HTR-8/SVneo (cell line): ENCODE data around the gene ATXN10.

Experiments
- DNase-seq: peaks from one replicate; pipeline ENCODE4 v3.0.0; 2011; ENCODE audit warnings: low spot score, mixed read lengths; ENCODE audit not compliant: insufficient read length
- FAIRE-seq: peaks from 2 replicates; lab custom pipeline; 2011; peaks lifted over from hg19 to GRCh38; lab: Jason Lieb, UNC

ATXN10 gene

DNA sequence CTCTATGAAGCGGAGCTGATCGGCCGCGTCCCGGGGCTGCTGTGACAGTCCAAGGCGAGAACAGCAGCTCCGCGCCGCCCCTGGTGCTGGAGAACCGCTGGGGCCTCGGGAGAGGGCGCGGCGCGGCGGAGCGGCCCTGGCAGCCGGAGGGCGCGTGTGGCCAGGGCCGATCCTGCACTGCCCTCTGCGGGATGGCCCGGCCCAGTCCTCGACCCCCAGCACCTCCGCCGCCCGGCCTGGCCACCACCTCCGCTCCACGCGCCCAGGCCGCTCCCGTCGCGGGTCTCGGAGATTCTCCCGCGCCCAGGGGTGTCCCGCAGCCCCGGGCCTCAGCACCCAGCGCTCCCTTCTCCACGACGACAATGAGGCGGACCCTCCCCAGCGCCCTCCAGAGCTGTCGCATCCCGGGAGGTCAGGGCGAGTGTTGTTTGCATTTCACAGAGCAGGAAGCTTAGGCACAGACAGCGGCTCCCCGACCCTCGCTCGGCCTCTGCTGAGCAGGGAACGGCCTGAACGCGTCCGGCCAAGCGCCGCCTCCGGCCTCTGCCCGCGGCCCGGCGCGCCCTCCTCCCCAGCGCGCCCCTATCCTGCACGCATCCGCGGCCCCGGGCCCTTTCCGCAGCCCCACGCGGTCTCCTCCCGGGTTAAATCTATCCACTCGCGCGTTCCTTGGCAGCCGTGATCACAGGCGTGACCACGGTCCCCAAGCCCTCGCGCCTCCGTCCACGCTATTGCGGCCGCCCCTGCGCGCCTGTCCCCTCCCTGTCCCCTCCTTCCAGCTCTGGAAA is 195.7 kb downstream of the ATXN10 start:
- DNase-seq (no peak), FAIRE-seq (no peak)

DNA sequence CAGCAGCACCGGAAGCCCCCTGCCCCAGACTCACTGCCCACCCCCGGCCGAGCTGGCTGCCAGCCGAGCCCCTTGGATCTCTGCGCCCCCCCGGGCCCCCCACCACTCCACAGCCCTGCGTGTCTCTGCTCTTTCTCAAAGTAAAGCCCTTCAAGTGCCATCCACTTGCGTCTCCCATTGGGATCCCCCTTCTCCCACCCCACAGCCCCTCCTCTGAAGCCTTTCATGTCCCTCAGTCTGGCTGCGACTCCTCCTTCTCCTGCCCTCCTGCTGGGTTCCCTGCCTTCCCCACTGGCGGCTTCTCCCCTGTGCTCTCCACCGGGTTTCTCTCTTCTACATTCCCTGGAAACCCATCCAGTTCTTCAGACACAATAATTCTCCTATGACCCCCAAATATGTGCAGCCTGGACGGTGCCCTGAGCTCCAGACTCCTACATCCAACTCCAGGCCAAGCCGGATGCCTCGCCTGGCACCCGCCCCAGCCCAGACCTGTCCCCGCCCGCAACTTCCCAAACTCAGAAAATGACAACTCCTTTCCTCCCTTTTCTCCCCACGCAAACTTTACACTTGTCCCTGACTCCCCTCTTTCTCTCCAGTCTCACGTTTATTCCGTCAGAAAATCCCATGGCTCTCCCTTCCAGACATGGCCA is 196.4 kb downstream of the ATXN10 start:
- FAIRE-seq: no peak

DNA sequence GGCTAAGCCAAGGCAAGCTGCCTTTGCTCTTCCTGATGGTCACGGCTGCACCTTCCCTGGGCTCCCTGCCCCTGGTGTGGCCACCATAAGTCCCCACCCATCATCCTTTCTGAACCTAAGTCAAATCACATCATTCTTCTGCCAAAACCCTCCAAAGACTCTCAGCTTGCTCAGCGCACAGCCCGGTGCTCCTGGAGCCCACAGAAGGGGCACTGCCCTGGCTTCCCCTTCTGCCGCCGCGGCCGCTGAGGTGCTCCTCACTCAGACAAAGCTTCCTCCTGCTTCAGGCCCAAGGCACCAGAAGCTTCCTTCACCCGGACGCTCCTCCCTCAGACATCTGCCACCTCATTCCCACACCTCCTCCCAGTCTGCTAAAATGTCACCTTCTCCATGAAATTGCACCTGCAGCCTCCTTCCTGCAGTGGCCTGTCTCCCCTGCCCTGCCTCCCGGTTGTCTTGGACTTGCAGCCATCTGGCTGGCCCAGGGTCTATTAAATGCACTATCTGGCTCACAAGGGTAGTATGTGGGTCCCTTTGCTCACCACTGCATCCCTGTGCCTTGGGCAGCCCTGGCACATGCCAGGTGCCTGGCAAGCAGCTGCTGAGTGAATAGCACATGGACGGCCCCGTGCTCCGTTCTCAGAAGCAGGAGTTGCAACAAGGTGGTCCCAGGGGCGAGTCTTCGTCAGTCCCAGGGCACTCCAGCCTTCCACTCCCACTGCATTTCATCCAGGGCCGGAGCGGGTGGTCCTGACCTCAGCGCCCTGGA is 197.1 kb downstream of the ATXN10 start:
- no peak for DNase-seq
- FAIRE-seq: no peak

More for the DNA sequence above, 196.4 kb downstream of the ATXN10 start:
- DNase-seq: no peak

DNA sequence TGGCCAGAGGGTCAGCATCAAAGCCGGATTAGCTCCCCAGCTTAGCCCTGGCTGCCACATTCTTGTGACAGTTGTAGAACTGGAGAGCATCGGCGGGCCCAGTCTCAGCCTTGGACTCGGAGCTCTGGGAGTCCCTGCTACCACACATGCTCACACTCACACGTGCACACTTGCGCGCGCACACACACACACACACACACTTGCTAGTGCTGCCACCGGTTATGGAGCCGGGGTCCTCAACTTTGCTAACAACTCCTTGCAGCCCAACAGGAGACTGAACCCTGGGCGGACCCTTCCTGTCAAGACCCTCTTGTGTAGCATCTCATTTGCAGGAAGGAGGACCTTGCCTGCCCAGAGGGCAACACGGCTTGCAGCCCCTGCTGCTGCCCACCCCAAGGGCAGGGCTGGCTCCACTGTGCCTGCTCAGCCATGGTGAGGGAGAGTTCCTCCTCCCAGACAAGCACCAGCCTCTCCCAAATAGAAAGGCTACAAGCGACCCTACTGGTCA is 197.8 kb downstream of the ATXN10 start:
- DNase-seq: no peak
- FAIRE-seq: no peak

DNA sequence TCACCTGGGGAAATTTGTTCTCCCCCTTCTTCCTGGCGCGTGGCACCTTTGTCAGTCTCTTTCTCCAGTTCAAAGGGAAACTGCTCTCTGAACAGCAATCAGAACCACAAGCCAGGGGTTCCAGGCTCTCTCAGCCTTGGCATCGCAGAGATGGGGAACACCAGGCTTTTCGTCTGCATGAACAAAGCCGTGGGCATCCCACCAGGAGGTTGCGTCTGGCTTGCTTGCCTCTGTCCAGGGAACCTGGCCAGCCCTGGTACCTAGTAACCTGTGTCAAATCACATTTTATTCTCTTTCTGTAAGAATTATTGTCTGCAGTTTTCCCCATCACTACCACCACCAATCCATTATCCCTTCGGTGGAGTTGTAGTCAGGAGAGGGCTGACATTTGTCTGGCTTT is 198.4 kb downstream of the ATXN10 start:
- DNase-seq (no peak), FAIRE-seq (no peak)

DNA sequence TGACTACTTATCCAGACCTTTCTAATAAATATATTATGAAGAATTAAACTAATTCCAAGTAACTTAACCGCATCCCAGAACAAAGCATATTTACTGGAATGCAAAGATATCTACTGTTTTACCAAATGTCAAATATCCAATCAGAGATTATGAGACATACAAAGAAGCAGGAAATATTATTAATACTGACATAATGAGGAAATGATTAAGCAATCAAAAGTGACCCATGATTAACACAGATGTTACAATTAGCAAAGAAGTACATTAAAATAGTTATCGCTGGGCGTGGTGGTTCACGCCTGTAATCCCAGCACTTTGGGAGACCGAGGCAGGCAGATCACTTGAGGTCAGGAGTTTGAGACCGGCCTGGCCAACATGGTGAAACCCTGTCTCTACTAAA is 200.1 kb downstream of the ATXN10 start:
- no peak for DNase-seq
- FAIRE-seq: no peak

DNA sequence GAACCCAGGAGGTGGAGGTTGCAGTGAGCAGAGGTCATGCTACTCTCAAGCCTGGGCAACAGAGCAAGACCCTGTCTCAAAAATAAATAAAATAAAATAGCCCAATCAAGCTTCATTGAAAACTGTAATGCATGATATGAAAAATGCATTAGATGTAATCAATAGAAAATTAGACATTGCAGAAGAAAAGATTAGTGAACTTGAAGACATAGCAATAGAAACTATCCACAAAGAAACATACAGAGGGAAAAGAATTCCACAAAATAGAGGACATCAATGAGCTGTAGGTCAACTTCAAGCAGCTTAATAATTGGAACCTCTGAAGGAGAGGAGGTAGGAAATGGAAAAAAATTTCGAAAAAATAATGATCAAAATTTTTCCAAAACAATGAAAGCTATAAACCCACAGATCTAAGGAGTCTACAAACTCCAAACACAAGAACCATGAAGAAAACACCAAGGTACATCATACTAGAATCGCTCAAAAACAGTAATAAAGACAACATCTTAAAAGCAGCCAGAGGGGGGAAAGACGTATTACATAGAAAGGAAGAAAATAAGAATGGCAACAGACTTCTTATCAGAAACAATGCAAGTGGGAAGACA is 201.1 kb downstream of the ATXN10 start:
- no peak for FAIRE-seq
- DNase-seq: no peak

DNA sequence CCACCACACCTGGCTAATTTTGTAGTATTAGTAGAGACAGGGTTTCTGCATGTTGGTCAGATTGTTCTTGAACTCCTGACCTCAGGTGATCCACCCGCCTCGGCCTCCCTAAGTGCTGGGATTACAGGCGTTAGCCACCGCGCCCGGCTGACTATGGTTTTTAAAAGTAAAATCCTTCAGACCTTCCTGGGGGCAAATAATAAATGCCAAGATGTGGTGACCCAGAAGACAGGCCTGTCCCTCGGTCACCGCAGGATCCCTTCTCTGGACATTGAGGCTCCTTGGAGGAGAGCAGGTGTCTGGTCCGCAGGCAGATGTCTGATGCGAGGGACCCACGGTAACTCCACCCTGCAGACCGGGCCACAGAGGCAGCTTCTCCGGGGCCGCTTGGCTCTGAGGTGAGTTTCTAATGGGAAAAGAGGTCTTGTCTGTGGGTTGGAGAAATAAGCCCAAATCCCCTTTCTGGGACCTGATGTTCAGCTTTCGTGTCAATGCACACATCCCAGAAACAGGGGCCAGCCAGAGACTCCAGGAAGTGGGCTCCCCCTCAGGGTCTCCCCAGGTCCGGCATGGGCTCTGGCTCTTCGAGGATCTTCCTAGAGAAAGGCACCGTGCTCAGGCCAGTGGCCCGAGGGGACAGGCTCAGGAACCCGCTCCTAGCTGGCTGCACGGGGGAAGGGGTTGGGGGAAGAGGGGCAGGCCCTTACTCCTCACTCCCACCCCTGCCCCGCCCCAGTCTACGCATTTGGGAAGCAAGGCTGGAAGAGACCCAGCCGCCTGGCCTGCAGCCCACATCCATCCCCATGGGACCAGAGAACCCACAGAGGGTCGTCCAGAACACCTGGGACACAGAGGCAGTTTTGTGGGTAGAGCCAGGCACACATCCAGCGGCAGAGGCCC is 204.8 kb downstream of the ATXN10 start:
- no peak for FAIRE-seq
- DNase-seq: no peak

DNA sequence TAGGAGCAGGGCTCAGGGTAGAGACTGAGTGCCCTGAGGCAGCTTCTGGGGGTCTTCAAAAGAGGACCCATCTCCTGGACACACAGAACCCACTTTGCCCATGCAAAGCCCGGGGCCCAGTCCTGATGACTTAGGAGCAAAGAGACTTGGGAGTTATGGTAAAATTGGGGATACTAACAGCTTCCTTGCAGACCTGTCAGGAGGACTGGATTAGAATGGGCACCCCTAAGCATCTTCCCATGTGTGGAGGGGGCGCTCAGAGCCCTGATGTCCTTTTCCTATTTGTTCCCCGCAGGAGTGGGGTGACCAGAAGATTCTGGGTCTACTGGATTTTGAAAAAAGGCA is 205.4 kb downstream of the ATXN10 start:
- DNase-seq: no peak
- no peak for FAIRE-seq

DNA sequence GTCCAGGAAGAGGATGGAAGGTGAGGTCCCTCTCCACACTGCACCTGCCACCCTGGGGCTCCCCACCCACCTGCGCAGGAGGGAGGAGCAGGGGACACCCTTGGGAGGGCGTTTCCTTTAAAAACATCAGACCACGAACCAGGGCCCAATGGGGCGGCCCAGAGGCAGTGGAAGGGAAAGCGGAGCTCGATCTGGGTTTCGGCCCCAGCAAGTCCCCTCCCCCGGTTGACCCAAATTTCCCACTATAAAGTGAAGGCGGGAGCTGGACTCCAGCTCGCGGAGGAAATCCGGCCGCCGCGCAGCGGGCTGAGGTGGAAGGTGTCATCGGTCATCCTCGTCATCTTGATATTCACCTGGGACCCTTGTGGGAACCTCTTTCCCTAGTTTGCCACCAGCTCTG is 206.0 kb downstream of the ATXN10 start:
- FAIRE-seq (no peak), DNase-seq (no peak)

DNA sequence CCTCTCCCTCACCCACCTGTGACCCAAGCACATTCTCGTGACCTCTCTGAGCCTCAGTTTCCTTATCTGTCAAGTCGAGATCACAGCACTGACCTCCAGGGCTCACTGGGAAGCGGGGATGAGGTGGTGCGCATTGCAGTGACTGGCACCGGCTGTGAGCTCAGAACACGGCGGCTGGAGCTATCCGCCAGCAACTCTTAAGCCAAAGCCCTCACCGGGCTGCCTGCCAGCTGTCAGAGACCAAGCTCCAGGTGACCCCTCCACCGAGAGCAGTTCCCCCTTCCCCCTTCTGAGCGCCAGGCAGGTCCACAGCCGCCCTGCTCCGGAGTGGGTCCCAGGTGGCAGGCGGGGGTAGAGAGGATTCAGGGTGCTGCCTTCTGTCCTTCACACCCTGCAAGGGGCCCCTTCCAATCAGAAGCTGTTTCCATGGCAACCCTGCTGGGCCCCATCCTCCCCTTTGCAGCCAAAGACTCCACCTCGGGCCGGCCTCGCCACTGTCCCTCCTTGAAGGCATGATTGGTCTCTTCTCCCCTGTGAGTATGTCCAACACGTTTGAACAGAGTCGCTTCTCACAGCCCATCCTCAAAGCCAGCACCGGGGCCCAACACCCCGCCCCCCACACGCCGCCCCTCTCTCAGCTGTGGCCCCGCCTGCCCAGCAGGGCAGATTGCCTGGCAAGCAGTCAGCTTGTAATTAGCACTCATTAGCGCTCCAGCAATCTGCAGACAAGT is 206.6 kb downstream of the ATXN10 start:
- FAIRE-seq (no peak), DNase-seq (no peak)

DNA sequence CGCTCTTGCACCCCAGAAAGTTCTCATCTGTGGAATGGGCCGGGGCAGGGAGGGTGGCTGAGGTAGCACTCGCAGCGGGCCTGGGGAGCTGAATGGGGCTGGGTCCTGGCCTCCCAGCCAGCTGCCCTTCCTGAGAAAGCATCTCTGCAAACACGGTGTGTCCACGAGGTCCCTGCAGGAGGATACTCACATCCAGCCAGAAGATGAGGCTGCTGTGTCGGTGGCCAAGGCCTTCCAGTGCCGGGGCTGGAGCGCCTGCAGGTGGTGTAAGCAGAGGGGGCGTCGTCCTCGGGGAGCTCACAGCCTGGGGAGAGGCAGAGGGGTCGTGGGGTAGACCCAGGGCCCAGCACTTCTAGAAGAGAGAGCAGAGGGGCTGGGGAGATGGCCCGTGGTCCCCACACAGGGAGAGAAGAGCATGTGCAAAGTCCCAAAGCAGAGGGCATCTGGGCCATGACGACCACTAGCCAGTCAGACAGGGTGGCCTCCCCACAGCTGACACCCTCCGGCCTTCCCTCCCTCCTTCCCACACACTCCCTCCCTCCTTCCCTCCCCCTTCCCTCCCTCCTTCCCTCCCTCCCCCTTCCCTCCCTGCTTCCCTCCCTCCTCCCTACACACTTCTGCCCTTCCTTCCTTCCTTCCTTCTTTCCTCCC is 207.4 kb downstream of the ATXN10 start:
- DNase-seq (no peak), FAIRE-seq (no peak)

DNA sequence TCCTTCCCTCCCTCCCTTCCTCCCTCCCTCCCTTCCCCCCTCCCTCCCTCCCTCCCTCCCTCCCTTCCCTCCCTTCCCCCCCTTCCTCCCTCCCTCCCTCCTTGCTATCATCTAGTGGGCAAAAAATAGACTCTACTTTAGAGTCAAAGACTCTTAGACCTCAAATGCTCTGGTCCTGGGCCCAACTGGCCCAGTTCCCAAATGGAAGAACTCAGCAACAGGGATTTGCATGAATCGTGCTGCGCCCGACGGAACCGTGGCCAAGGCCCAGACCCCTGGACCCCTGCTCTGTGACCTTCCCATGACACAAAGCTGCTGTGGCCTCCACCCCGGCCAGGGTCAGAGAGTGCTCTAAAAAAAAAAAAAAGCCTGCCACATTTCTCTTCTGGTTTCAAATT is 207.9 kb downstream of the ATXN10 start:
- no peak for DNase-seq
- no peak for FAIRE-seq

DNA sequence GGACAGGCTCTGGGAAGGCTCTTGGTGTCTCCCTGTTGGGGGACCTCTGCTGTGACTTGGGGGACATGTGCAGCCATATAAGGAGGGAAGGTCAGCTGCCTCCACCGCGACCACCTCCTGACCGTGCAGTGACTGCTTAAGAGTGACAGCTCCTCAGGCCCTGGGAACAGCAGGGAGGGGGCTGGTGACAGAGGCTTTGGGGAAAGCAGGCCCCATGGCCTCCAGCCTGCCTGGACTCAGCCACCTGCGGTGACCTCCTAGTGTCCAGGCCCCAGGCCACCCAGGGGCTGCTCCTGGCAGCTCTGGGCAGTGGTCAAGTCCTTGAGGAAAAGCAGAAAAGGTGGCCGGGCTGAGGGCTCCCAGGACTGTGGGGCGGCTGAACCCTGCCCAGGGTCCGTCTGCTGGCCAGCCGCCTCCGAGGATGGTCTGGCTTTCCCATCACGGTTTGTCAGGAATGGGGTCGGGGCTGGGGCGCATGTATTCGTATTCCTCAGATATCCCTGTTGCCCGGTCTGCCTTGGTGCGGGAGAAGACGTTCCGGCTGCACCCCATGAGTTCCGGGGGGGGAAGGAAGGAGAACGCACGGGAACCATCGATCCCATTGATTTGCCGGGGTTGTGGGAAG is 208.6 kb downstream of the ATXN10 start:
- FAIRE-seq (no peak), DNase-seq (no peak)

DNA sequence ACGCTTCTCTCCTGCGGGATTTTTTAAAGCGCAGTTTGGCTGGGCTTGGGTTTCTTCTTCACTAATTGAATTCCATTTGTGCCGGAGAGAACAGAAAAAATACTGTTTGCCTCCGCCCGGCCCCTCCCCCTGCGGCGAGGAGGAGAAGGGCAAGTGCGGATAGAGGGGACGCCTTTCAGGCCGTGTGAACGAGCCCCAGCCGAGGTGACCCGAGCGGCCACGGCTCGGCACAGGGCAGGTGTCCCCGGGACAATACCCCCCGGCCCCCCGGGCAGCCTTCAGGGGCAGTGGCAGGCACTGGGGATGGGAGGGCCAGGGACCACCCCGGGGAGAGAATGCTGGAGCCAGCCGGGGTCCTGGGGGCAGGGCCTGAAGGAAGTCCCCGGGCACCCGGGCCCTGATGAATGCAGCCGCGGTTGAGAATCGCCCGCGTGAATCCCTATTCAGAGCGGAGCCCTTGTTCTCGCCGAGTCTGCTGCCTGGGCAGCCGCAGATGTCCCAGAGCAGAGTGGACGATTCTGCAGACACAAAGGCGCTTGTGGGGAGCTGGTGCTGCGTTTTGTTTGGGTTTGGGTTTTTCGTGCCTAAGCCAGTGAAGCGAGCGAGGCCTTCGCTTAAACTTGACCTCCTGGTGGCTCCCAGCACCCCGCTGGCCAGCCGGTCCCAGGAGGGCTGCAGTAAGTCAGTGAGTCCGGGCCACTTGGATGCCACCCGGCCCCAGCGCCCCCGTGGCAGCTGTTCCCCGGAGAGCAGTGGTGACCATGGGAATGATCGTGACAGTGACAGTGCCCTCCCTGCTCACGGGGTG is 209.3 kb downstream of the ATXN10 start:
- DNase-seq: no peak
- no peak for FAIRE-seq

DNA sequence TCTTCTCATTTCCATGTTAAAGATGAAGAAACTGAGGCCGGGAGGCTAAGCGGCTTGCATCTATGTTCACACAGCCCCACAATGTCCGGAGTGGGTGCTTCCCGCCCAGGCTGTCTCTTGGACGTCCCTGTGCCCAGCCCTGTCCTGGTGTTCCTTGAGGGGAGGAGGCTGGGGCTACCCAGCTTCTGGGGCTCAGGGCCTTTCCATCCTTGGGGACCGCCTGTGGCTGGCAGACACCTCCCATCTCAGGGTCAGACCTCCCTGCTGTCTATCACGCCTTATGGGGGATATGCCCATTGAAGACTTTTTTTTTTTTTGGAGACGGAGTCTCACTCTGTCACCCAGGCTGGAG is 209.9 kb downstream of the ATXN10 start:
- FAIRE-seq (no peak), DNase-seq (no peak)
